DMS53 treated with DMSO at 0.1 percent for 48 hours (cell line): ENCODE results near the gene NXN.

Experiments used
- DNase-seq: peaks from one replicate; lab custom pipeline; 2025; ENCODE audit not compliant: unreplicated experiment; lab: John Stamatoyannopoulos, UW

Gene NXN

GRCh38 chr17:979539-980405 lies at the start of gene NXN:
TSS of gene NXN (minus strand) at chr17:979776.
- DNase-seq, result peak; percentile 21

GRCh38 chr17:1027044-1027443 lies 47.5 kb upstream of the NXN start:
- no peak for DNase-seq

GRCh38 chr17:1026599-1026975 lies 47.0 kb upstream of the NXN start:
- DNase-seq, result no peak

GRCh38 chr17:1025733-1026598 lies 46.4 kb upstream of the NXN start:
- DNase-seq, result no peak

- DNase-seq, result no peak
Observed at GRCh38 chr17:1024076-1024475, 44.5 kb upstream of the NXN start.

- DNase-seq, result no peak
Observed at GRCh38 chr17:1022278-1023024, 42.9 kb upstream of the NXN start.

- no peak for DNase-seq
Observed at GRCh38 chr17:1021147-1021546, 41.6 kb upstream of the NXN start.

- DNase-seq, result no peak
Observed at GRCh38 chr17:1019451-1019850, 39.9 kb upstream of the NXN start.

- DNase-seq, result no peak
Observed at GRCh38 chr17:1018547-1018946, 39.0 kb upstream of the NXN start.

GRCh38 chr17:1013729-1014090 lies 34.1 kb upstream of the NXN start:
- no peak for DNase-seq

GRCh38 chr17:1012823-1013728 lies 33.5 kb upstream of the NXN start:
- DNase-seq, result no peak

GRCh38 chr17:1011760-1012735 lies 32.5 kb upstream of the NXN start:
- no peak for DNase-seq

- no peak for DNase-seq
Observed at GRCh38 chr17:1011138-1011537, 31.6 kb upstream of the NXN start.

- DNase-seq, result no peak
Observed at GRCh38 chr17:1010586-1010985, 31.0 kb upstream of the NXN start.

- DNase-seq, result no peak
Observed at GRCh38 chr17:1010086-1010450, 30.5 kb upstream of the NXN start.

GRCh38 chr17:1009229-1010085 lies 29.9 kb upstream of the NXN start:
- no peak for DNase-seq

- DNase-seq, result no peak
Observed at GRCh38 chr17:1008008-1008761, 28.6 kb upstream of the NXN start.
